ENCODE measurements around the gene VDR.

DNA sequence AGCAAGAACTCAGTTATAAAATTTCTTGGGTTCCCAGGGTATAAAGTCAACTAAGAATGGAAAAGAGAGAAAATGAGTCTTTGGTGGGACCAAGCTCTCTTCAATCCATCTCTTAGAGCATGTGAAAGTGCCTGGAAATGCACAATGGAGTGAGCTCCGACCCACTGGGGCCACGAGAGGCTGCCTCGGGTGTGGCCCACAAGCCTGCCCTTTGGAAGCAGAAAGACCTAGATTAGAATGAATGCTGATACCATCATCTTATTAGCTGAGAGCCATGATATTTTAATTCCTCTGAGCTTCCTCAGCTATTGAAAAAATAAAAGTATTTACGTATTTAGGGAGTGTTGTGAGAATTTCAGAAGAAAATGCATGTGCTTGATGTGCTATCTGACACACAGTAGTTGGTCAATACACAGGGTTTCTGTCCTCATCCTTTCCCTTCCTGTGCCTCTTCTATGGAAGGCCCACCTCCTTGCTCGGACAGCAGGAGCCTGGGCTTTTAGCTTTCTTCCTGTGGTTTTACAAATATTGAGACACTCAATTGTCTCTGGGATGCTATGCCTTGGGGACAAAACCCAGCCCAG lies 42.5 kb downstream of the VDR start:
- no peak for TF ChIP-seq POLR2A (IDR thresholded peaks at IDR 0.05; ENCODE audit: low read depth, low read length)
- no peak for TF ChIP-seq POLR2AphosphoS5 (IDR thresholded peaks at IDR 0.05; ENCODE audit: low read depth, low read length)
- no peak for TF ChIP-seq POU2F2 (IDR thresholded peaks at IDR 0.05; ENCODE audit: low read depth, low read length)
- TF ChIP-seq TAF1 (IDR thresholded peaks at IDR 0.05; ENCODE audit: low read depth, low read length), result no peak
- no peak for TF ChIP-seq SPI1 (IDR thresholded peaks at IDR 0.05; ENCODE audit: low read depth, low read length)
